ENCODE data around the gene WDTC1.

- TF ChIP-seq CTCF (conservative IDR thresholded peaks at IDR 0.05): no peak
- no peak for TF ChIP-seq EZH2 (IDR thresholded peaks at IDR 0.05; ENCODE audit: low read depth)
Measured at GRCh38 chr1:27353629-27354028, 119.2 kb downstream of the WDTC1 start.
